Fibroblast of the conjunctiva (primary cell): ENCODE data around the gene FPR2.
"Not testable (repeated sequence)": the region's sequence is repeated elsewhere in the genome, so short reads cannot be mapped to it uniquely, and the experiment has no call there.

ENCODE experiments used
- DNase-seq: peaks from one replicate; pipeline ENCODE4 v3.0.0-alpha.2; 2010; ENCODE audit warnings: low read depth

FPR2 gene

GRCh38 chr19:51740356-51740755, 20.6 kb upstream of the FPR2 start:
- no peak for DNase-seq

GRCh38 chr19:51742789-51743188, 18.2 kb upstream of the FPR2 start:
- peak; percentile 36 for DNase-seq

GRCh38 chr19:51743405-51743804, 17.6 kb upstream of the FPR2 start:
- no peak for DNase-seq

- no peak for DNase-seq
These were observed 14.2 kb upstream of the FPR2 start for GRCh38 chr19:51746731-51747130.

- no peak for DNase-seq
These were observed 11.0 kb upstream of the FPR2 start for GRCh38 chr19:51749979-51750378.

GRCh38 chr19:51750400-51751094, 10.4 kb upstream of the FPR2 start:
- DNase-seq: no peak

- no peak for DNase-seq
These were observed 9.3 kb upstream of the FPR2 start, which contains the start of gene FPR1 for GRCh38 chr19:51751655-51752054. Gene FPR1, minus strand, starts transcription at chr19:51751878. Its CDS starts 4,884 bp downstream, at chr19:51746994.

- no peak for DNase-seq
These were observed 6.9 kb upstream of the FPR2 start for GRCh38 chr19:51754109-51754508.

- DNase-seq: no peak
These were observed 6.2 kb upstream of the FPR2 start for GRCh38 chr19:51754770-51755169.

- no peak for DNase-seq
These were observed 5.4 kb upstream of the FPR2 start for GRCh38 chr19:51755571-51755970.

- DNase-seq: no peak
These were observed 716 bp downstream of the FPR2 start for GRCh38 chr19:51761696-51762095.

GRCh38 chr19:51765086-51765485, 4.1 kb downstream of the FPR2 start:
- DNase-seq: no peak

- DNase-seq: no peak
These were observed 5.5 kb downstream of the FPR2 start for GRCh38 chr19:51766461-51766860.

- DNase-seq: no peak
These were observed 10.6 kb downstream of the FPR2 start for GRCh38 chr19:51771376-51772130.

GRCh38 chr19:51772977-51773376, 12.0 kb downstream of the FPR2 start:
- DNase-seq: no peak

- DNase-seq: not testable (repeated sequence)
These were observed 15.6 kb downstream of the FPR2 start for GRCh38 chr19:51776561-51776960.

GRCh38 chr19:51777570-51778462, 16.8 kb downstream of the FPR2 start:
- peak; percentile 84 for DNase-seq

- DNase-seq: no peak
These were observed 18.2 kb downstream of the FPR2 start for GRCh38 chr19:51779181-51779580.

GRCh38 chr19:51779703-51780102, 18.7 kb downstream of the FPR2 start:
- no peak for DNase-seq

GRCh38 chr19:51780270-51780669, 19.3 kb downstream of the FPR2 start:
- DNase-seq: no peak

GRCh38 chr19:51781999-51782398, 21.0 kb downstream of the FPR2 start:
- no peak for DNase-seq

GRCh38 chr19:51783372-51783771, 22.4 kb downstream of the FPR2 start:
- no peak for DNase-seq
